HG02571 (cell line): ENCODE data around the gene RGS5.
"Not testable (repeated sequence)": the region's sequence is repeated elsewhere in the genome, so short reads cannot be mapped to it uniquely, and the experiment has no call there.

ENCODE experiments used
- ATAC-seq: cut with Tn5 transposase; IDR thresholded peaks from one replicate; pipeline ENCODE4 v1.9.1; 2021; ENCODE audit warnings: mild to moderate bottlenecking, moderate library complexity; ENCODE audit not compliant: unreplicated experiment

RGS5 gene

GRCh38 chr1:163202833-163203451 lies at the start of gene RGS5:
RGS5 (minus strand) TSS chr1:163202916; CDS start chr1:163202835, 81 bp downstream.
- no peak for ATAC-seq

- no peak for ATAC-seq
Measured at GRCh38 chr1:163250382-163250974, 47.8 kb upstream of the RGS5 start.

- ATAC-seq: no peak
Measured at GRCh38 chr1:163248064-163248463, 45.3 kb upstream of the RGS5 start.

GRCh38 chr1:163244648-163245047 lies 41.9 kb upstream of the RGS5 start:
- not testable (repeated sequence) for ATAC-seq

GRCh38 chr1:163241746-163242145 lies 39.0 kb upstream of the RGS5 start:
- ATAC-seq: no peak

GRCh38 chr1:163240705-163241104 lies 38.0 kb upstream of the RGS5 start:
- no peak for ATAC-seq

GRCh38 chr1:163233643-163234042 lies 30.9 kb upstream of the RGS5 start:
- not testable (repeated sequence) for ATAC-seq

- ATAC-seq: no peak
Measured at GRCh38 chr1:163231385-163231784, 28.7 kb upstream of the RGS5 start.

GRCh38 chr1:163230827-163231226 lies 28.1 kb upstream of the RGS5 start:
- ATAC-seq: no peak

- ATAC-seq: not testable (repeated sequence)
Measured at GRCh38 chr1:163228271-163228670, 25.6 kb upstream of the RGS5 start.

- ATAC-seq: no peak
Measured at GRCh38 chr1:163227126-163227525, 24.4 kb upstream of the RGS5 start.

- no peak for ATAC-seq
Measured at GRCh38 chr1:163213626-163214025, 10.9 kb upstream of the RGS5 start.

GRCh38 chr1:163211667-163212066 lies 9.0 kb upstream of the RGS5 start:
- no peak for ATAC-seq

- ATAC-seq: no peak
Measured at GRCh38 chr1:163205513-163205912, 2.8 kb upstream of the RGS5 start.

- ATAC-seq: no peak
Measured at GRCh38 chr1:163203561-163203960, 845 bp upstream of the RGS5 start.

- no peak for ATAC-seq
Measured at GRCh38 chr1:163201906-163202305, 810 bp downstream of the RGS5 start.

GRCh38 chr1:163197022-163197421 lies 5.7 kb downstream of the RGS5 start:
- ATAC-seq: no peak

GRCh38 chr1:163196449-163196787 lies 6.3 kb downstream of the RGS5 start:
- ATAC-seq: no peak

GRCh38 chr1:163195728-163196448 lies 6.8 kb downstream of the RGS5 start:
- ATAC-seq: no peak

- no peak for ATAC-seq
Measured at GRCh38 chr1:163191301-163191700, 11.4 kb downstream of the RGS5 start.

GRCh38 chr1:163188947-163189346 lies 13.8 kb downstream of the RGS5 start:
- ATAC-seq: no peak

GRCh38 chr1:163187849-163188248 lies 14.9 kb downstream of the RGS5 start:
- no peak for ATAC-seq
